ENCODE data around the gene CMIP.

GRCh38 chr16:81449899-81450608 lies 5.4 kb downstream of the CMIP start:
- no peak for TF ChIP-seq POLR2AphosphoS5 (IDR thresholded peaks at IDR 0.05)
- no peak for TF ChIP-seq EP300 (IDR thresholded peaks at IDR 0.05)
- TF ChIP-seq, protein P1, sequence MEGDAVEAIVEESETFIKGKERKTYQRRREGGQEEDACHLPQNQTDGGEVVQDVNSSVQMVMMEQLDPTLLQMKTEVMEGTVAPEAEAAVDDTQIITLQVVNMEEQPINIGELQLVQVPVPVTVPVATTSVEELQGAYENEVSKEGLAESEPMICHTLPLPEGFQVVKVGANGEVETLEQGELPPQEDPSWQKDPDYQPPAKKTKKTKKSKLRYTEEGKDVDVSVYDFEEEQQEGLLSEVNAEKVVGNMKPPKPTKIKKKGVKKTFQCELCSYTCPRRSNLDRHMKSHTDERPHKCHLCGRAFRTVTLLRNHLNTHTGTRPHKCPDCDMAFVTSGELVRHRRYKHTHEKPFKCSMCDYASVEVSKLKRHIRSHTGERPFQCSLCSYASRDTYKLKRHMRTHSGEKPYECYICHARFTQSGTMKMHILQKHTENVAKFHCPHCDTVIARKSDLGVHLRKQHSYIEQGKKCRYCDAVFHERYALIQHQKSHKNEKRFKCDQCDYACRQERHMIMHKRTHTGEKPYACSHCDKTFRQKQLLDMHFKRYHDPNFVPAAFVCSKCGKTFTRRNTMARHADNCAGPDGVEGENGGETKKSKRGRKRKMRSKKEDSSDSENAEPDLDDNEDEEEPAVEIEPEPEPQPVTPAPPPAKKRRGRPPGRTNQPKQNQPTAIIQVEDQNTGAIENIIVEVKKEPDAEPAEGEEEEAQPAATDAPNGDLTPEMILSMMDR (IDR thresholded peaks at IDR 0.05), result no peak
- no peak for TF ChIP-seq POLR2A (IDR thresholded peaks at IDR 0.05)
